Large intestine (tissue), 3 donors: ENCODE measurements around the gene CTNNA3. TPM values are rescaled to one million over a fixed set of nuclear protein-coding genes. Genes with fewer than 3 reads are reported as not detected.
A peak's percentile ranks its signal among the peaks of the same experiment; 100 is the strongest.

Source experiments
- DNase-seq, 2 donors: peaks; one replicate each; pipeline versions ENCODE4 v3.0.0 to v3.0.0-alpha.2; 2013
- H3K27ac ChIP-seq: one replicate; pipeline ENCODE4 v1.5.1; 2013; ENCODE audit warnings: low read length
- H3K27me3 ChIP-seq: 2 replicates; pipeline ENCODE4 v1.6.1; 2013; ENCODE audit warnings: low read length; ENCODE audit not compliant: control insufficient read depth, insufficient read depth
- H3K36me3 ChIP-seq: 2 replicates; pipeline ENCODE4 v1.6.1; 2013; ENCODE audit warnings: low read length; ENCODE audit not compliant: control insufficient read depth, insufficient read depth
- H3K4me1 ChIP-seq: one replicate; pipeline ENCODE4 v1.6.1; 2013; ENCODE audit warnings: low read length; ENCODE audit not compliant: control insufficient read depth, insufficient read depth
- H3K4me3 ChIP-seq: one replicate; pipeline ENCODE4 v1.5.1; 2013; ENCODE audit warnings: low read length
- H3K9me3 ChIP-seq: one replicate; pipeline ENCODE4 v1.6.1; 2013; ENCODE audit warnings: mild to moderate bottlenecking, low read depth, low read length, moderate library complexity; ENCODE audit not compliant: control insufficient read depth
- WGBS: methylation state at CpG from one replicate; pipeline ENCODE4 v1.1.5; 2013; ENCODE audit warnings: low lambda C conversion rate; ENCODE audit not compliant: insufficient coverage; 5-methylcytosine and 5-hydroxymethylcytosine counted together
- polyA plus RNA-seq: library from polyadenylated mRNA; unstranded; fragments of 120-200 nt; gene quantifications from one replicate; pipeline ENCODE4 v1.2.1, GENCODE V29; 2013

CTNNA3 gene
- polyA plus RNA-seq, 1 donor, result 2.3 TPM

DNA sequence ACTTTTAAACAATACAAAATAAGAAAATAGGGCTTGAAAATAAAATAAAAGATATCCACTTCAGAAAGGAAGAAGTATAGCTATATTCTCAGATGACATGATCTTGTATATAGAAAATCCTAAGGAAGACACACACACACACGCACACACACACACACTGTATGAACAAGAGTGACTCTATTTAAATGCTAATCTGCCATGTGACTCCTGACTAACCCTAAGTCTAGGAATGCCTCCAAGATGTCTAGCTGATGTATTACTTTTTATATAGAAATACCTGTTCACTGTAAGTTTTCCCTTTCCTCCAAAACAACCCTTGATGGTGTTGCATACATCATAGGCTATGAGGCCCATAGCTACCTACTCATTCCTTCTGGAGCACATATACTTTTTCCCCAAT, 943.3 kb downstream of the CTNNA3 start:
- no peak for DNase-seq
- WGBS, result no CpG with 5 or more reads among the region's 1 CpG
- Histone ChIP-seq H3K4me1 (no peaks in the 10 kb centered on the region), H3K27me3 (no peaks in the 10 kb centered on the region), H3K36me3 (no peaks in the 10 kb centered on the region), H3K9me3 (no peaks in the 10 kb centered on the region), H3K27ac (no peak overlapping the region), H3K4me3 (no peak overlapping the region)

DNA sequence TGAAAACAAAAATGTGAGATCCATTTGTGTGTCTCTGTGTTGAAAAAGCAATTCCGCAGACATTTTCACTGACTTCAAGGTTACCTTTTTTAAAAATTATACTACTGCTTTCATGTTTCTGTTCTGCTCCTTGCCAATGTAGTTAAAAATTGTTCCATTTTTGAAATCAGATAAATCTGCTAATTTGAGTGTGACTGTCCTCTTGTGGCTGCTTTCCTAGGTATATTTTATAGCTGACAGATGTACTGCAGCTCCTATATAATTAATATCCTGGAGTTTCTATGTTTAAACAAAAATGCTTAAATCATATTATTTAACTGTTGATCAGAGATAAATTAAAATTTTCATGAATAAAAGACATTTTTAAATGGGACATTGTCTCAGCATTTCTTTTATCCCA, 947.8 kb downstream of the CTNNA3 start:
- Histone ChIP-seq H3K4me1 (no peaks in the 10 kb centered on the region), H3K27ac (no peak overlapping the region), H3K36me3 (no peaks in the 10 kb centered on the region), H3K4me3 (no peak overlapping the region), H3K27me3 (no peaks in the 10 kb centered on the region), H3K9me3 (no peaks in the 10 kb centered on the region)
- no peak for DNase-seq
- 100% methylated on average over 1 of the region's 1 CpG for WGBS

DNA sequence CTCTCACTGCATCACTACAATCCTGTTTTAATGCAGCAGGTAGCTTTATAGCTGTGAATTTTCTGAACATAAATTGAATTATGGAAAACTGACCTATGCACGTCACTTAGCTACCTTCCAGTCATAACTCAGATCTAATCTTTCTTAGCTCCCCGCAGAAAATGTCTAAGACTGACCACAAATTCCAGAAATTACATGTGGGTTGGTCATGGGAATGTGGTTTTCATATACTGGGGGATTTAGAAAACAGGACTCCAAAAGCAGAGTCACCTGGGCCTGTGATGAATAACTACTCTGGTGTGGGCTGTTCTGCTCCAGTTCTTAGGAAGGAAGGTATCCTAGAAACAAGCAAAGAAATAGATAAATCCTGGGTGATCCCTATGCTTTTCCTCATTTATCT, 948.5 kb downstream of the CTNNA3 start:
- Histone ChIP-seq H3K9me3 (no peaks in the 10 kb centered on the region), H3K4me1 (no peaks in the 10 kb centered on the region), H3K27ac (no peak overlapping the region), H3K4me3 (no peak overlapping the region), H3K36me3 (no peaks in the 10 kb centered on the region), H3K27me3 (no peaks in the 10 kb centered on the region)
- no peak for DNase-seq
- no CpG with 5 or more reads among the region's 2 CpGs for WGBS

DNA sequence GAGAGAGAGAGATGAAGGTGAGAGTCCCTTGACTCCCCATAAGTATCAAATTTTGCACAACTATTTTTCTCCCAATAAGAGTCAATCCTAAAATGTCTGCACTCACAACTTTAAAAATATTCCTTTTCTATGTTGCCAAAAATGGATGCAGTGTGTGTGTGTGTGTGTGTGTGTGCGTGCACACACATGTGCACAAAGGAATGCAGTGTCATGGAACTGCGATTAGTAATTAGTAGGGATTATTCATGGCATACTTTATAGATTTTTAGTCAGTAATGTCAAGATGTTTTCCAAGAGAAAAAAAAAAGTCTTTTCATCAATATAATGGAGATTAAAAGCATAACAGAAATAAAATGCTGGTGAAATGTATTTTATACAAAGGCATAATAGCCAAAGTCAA, 949.3 kb downstream of the CTNNA3 start:
- Histone ChIP-seq H3K36me3 (no peaks in the 10 kb centered on the region), H3K4me3 (no peak overlapping the region), H3K27me3 (no peaks in the 10 kb centered on the region), H3K9me3 (no peaks in the 10 kb centered on the region), H3K4me1 (no peaks in the 10 kb centered on the region), H3K27ac (no peak overlapping the region)
- no peak for DNase-seq
- WGBS, result no CpG with 5 or more reads among the region's 2 CpGs

DNA sequence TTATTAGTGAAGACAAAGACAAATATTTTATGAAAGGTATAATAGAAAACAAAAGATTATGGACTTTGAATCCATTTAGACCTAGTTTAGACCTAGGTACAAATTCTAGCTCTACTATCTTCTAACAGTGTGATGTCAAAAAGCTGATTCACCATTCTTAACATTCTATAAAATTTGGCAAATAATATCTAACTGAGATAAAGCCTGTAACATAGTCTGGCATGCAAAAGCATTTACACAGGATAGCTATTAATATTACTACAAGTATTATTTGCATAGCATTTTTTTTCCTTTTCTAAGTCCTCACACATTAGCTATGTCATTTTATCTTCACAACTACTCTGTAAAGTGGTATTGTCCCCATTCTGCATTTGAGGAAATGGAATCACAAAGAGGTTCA, 949.7 kb downstream of the CTNNA3 start:
- Histone ChIP-seq H3K4me1 (no peaks in the 10 kb centered on the region), H3K9me3 (no peaks in the 10 kb centered on the region), H3K27ac (no peak overlapping the region), H3K4me3 (no peak overlapping the region), H3K36me3 (no peaks in the 10 kb centered on the region), H3K27me3 (no peaks in the 10 kb centered on the region)
- no peak for DNase-seq

DNA sequence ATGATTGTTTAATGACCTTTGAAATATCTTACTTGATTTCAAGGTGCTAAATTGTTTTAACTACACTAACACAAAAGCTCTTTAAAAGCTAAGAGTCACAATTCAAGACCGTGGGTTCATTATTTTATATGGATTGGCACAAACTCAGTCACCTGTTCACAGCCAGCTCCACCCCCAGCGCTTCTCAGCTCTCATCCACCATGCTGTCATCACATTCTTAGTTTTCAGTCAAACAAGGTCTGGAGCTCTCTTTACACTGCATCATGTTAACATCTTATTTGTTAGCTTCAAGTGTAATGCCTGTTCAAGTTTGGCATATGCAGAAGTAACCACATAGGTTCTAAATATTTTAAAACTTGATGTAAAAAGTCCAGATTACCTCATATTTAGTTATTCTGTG, 951.1 kb downstream of the CTNNA3 start:
- no peak for DNase-seq
- Histone ChIP-seq H3K4me1 (no peaks in the 10 kb centered on the region), H3K27me3 (no peaks in the 10 kb centered on the region), H3K4me3 (no peak overlapping the region), H3K36me3 (no peaks in the 10 kb centered on the region), H3K27ac (no peak overlapping the region), H3K9me3 (no peaks in the 10 kb centered on the region)
- no CpG with 5 or more reads among the region's 2 CpGs for WGBS

DNA sequence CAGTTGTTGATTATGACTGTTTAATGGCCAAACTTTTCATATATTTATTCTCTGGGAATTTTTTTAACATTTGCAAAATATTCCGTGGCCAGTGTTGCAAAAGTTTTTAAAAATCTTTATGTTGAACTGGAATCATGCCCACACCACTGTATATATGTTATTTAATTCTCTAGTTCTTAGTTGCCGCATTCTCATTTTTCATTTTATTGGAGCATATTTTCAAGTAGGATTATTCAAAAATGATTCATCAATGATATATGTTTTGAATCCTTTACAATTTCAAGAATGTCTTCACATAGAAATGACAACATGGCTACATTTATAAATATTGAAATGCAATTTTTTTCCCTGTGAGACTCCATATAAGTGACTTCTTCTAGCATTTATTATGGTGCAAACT, 958.8 kb downstream of the CTNNA3 start:
- Histone ChIP-seq H3K4me1 (no peaks in the 10 kb centered on the region), H3K27me3 (no peaks in the 10 kb centered on the region), H3K9me3 (no peaks in the 10 kb centered on the region), H3K4me3 (no peak overlapping the region), H3K27ac (no peak overlapping the region), H3K36me3 (no peaks in the 10 kb centered on the region)
- no CpG with 5 or more reads among the region's 2 CpGs for WGBS
- DNase-seq, result no peak

DNA sequence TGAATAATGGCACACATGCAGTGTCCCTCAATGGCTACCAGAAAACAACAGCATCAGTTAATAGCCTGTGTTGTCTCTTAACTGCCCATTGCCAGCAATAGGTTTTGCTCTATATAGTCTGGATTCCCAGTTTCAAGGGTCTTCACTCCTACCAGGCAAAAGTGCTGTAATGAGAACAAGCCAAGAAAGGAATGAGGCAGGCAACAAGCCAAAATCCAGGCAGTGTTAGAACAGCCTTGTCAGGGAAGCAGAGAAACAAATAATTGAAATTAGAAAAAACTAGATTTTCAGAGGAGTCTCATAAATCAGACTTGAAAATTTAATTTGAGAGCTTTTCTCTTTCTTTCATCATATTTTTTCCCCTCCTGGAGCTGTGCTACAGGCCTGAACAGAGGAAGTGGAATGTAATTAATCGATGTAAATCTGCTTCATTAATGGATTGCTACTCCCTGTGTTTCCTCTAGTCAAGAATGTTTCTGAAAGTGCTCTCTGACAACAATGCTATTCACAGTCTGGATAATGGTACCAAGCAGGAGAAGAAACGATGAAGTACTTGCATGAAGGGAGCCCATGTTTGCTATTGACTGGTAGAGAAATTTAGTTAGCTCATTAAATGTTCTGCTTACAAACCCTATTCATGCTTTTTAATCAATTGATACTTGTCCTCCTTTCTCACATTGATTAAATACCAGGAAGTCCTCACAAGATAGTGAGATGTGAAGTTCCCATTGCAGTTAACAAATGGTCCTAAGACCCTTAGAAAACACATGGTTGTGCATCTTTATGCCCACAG, 972.2 kb downstream of the CTNNA3 start:
- WGBS, result no CpG with 5 or more reads among the region's 2 CpGs
- H3K27me3 ChIP-seq, result no peaks in the 10 kb centered on the region
- H3K36me3 ChIP-seq, result no peaks in the 10 kb centered on the region

DNA sequence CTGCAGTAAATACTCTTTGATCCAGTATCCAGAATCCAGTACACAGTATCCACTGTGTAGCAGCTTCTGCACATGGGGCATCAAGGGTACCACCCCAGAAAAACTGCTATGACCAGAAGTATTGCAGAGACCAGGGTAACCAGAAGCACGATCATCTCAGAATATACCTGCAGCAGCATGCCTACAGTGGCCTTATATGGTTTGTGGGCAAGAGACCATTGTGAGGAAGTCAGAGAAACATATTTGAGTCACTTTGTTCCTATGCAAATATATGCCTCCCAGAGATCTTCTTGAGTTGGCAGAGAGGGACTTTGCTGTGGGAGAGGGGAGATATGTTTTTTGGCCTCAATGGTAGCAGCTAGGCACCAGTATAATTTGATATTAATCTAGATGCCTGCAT, 976.5 kb downstream of the CTNNA3 start:
- H3K27me3 ChIP-seq, result no peaks in the 10 kb centered on the region
- DNase-seq, result no peak
- peaks cover 15% of the 10 kb centered on the region for H3K4me1 ChIP-seq
- H3K4me3 ChIP-seq, result no peak overlapping the region
- no peak overlapping the region for H3K27ac ChIP-seq
- H3K36me3 ChIP-seq, result no peaks in the 10 kb centered on the region
- H3K9me3 ChIP-seq, result no peaks in the 10 kb centered on the region
- no CpG with 5 or more reads among the region's 1 CpG for WGBS

More for the DNA sequence above, 972.2 kb downstream of the CTNNA3 start:
- Histone ChIP-seq H3K27ac (no peak overlapping the region), H3K4me1 (no peaks in the 10 kb centered on the region), H3K9me3 (no peaks in the 10 kb centered on the region), H3K4me3 (no peak overlapping the region)
- DNase-seq, result no peak

DNA sequence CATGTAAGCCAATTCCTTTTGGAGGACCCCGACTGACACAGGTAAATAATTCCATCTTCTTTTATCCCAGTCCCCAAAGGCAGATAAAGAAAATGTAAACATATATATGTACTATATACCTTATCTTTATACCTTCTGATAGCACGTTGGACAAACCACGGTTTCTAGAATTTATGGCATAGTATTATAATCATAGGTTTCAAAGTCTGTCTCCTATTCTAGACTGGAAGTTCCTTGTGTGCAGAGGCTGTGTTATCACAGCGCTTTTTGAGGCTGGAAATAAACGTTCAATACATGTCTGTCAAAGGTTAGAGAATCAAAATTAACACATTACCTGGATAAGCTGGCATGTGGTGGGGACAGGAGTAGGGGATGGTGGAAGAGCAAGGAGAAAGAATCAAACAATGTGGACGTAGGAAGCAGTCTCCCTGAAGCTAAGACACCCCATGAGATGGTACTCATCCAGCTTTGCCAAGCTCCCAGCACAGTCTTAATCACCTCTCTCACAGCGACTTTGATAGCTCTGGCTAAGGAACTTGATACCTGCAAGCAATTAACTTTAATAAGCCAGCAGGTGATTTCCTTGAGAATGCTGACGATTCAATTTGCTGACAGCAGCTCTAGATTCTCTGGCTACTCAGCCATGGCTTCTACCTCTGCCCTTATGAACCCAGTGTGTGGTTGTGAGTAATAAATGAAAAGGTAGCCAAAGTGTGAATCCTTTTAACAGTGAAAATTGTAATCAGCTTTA, 978.6 kb downstream of the CTNNA3 start:
- peak; percentile 82 to 92 for DNase-seq
- Histone ChIP-seq H3K4me1 (peaks cover 15% of the 10 kb centered on the region), H3K4me3 (no peak overlapping the region), H3K27ac (peak overlapping the region; percentile 93), H3K36me3 (no peaks in the 10 kb centered on the region), H3K9me3 (no peaks in the 10 kb centered on the region), H3K27me3 (no peaks in the 10 kb centered on the region)
- 30% methylated on average over 2 of the region's 8 CpGs for WGBS

DNA sequence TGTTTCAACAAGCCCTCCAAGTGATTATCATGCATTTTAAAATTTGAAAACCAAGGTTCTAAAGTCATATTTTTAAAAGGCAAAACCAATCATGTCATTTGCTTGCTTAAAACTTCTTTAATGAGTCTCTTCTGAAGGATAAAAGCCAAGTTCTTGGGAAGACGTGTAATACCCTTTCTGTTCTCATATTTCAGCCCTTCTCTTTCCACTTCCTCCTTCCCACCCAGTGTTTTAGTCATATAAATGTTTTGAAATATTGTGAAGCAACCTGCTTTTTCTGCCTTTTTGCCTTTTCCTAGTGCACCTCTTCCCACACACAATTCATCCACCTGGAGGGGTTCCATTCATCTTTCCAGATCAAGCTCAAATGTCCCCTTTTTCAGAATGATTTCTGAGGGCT, 981.3 kb downstream of the CTNNA3 start:
- no peaks in the 10 kb centered on the region for H3K9me3 ChIP-seq
- H3K4me1 ChIP-seq, result peaks cover 15% of the 10 kb centered on the region
- H3K27me3 ChIP-seq, result no peaks in the 10 kb centered on the region
- WGBS, result 67% methylated on average over 1 of the region's 1 CpG
- DNase-seq, result no peak
- no peaks in the 10 kb centered on the region for H3K36me3 ChIP-seq
- H3K4me3 ChIP-seq, result no peak overlapping the region
- no peak overlapping the region for H3K27ac ChIP-seq
